ENCODE data around the gene TLL2.
A peak's percentile ranks its signal among the peaks of the same experiment; 100 is the strongest.

TLL2 gene

GRCh38 chr10:96380821-96381220 lies 132.9 kb downstream of the TLL2 start:
- DNase-seq, result no peak

GRCh38 chr10:96379758-96380157 lies 134.0 kb downstream of the TLL2 start:
- DNase-seq, result no peak

- no peak for DNase-seq
These were observed 135.0 kb downstream of the TLL2 start for GRCh38 chr10:96378741-96379140.

GRCh38 chr10:96377816-96378294 lies 135.9 kb downstream of the TLL2 start:
- DNase-seq, result no peak

- DNase-seq, result no peak
These were observed 137.2 kb downstream of the TLL2 start for GRCh38 chr10:96376483-96376882.

GRCh38 chr10:96374985-96375830 lies 138.5 kb downstream of the TLL2 start:
- peak; percentile 66 for DNase-seq

- no peak for DNase-seq
These were observed 139.1 kb downstream of the TLL2 start for GRCh38 chr10:96374639-96374984.

- no peak for DNase-seq
These were observed 139.7 kb downstream of the TLL2 start for GRCh38 chr10:96374004-96374403.

- DNase-seq, result no peak
These were observed 142.4 kb downstream of the TLL2 start for GRCh38 chr10:96371356-96371755.

- DNase-seq, result peak; percentile 55
These were observed 143.1 kb downstream of the TLL2 start for GRCh38 chr10:96370584-96371157.

GRCh38 chr10:96369890-96370583 lies 143.7 kb downstream of the TLL2 start:
- DNase-seq, result no peak

- DNase-seq, result no peak
These were observed 144.8 kb downstream of the TLL2 start for GRCh38 chr10:96368971-96369370.

- no peak for DNase-seq
These were observed 146.3 kb downstream of the TLL2 start for GRCh38 chr10:96367470-96367869.

GRCh38 chr10:96366508-96366907 lies 147.2 kb downstream of the TLL2 start:
- no peak for DNase-seq

- DNase-seq, result no peak
These were observed 148.2 kb downstream of the TLL2 start for GRCh38 chr10:96365571-96365970.

GRCh38 chr10:96360766-96361165 lies 153.0 kb downstream of the TLL2 start:
- DNase-seq, result no peak

GRCh38 chr10:96360331-96360730 lies 153.4 kb downstream of the TLL2 start:
- DNase-seq, result no peak

- no peak for DNase-seq
These were observed 154.1 kb downstream of the TLL2 start for GRCh38 chr10:96359616-96360015.

- DNase-seq, result no peak
These were observed 154.7 kb downstream of the TLL2 start, which contains the start of gene OPALIN for GRCh38 chr10:96358851-96359540. TSS of gene OPALIN (minus strand) at chr10:96359002. CDS start at chr10:96358896, 106 bp downstream.

- DNase-seq, result no peak
These were observed 156.6 kb downstream of the TLL2 start for GRCh38 chr10:96357038-96357620.

- no peak for DNase-seq
These were observed 161.1 kb downstream of the TLL2 start for GRCh38 chr10:96352582-96352981.

GRCh38 chr10:96352027-96352426 lies 161.7 kb downstream of the TLL2 start:
- no peak for DNase-seq

GRCh38 chr10:96346295-96346694 lies 167.4 kb downstream of the TLL2 start:
- DNase-seq, result no peak

Data from CD4-positive, alpha-beta T cell treated with Interleukin-21 for 1 hour (primary cell).